GM12875 (cell line): ENCODE data around the gene ALG3.

Experiments used
- H3K4me3 ChIP-seq: one replicate; pipeline ENCODE4 v1.5.1; 2011; ENCODE audit warnings: low read depth, low read length, control low read depth
- TF ChIP-seq, protein P1 (sequence below): IDR thresholded peaks from 2 replicates; pipeline ENCODE4 v1.5.1; 2011; ENCODE audit warnings: low read depth, mild to moderate bottlenecking, control low read depth, inconsistent platforms, low read length, moderate library complexity, borderline replicate concordance; ENCODE audit not compliant: insufficient read depth

ALG3 gene

DNA sequence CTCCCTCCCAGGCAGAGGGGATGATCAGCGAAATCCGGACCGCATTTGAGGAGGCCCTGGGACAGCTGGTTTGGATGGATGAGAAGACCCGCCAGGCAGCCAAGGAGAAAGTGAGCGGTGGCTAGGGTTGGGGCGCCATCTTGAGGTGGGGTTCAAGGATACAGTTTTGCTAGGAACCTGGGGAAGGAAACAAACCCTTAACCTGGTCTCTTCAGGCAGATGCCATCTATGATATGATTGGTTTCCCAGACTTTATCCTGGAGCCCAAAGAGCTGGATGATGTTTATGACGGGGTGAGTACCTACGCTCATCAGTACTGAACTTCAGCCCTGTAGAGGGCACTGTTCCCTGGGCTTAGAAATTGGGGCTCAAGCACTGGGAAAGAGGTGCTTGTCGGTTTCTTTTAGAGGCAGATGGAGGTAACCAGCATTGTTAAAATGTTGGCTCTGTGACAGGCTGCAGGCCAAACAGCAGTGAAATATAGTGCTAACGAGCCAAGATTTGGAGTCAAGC, 40.7 kb upstream of the ALG3 start:
- TF ChIP-seq, protein P1, sequence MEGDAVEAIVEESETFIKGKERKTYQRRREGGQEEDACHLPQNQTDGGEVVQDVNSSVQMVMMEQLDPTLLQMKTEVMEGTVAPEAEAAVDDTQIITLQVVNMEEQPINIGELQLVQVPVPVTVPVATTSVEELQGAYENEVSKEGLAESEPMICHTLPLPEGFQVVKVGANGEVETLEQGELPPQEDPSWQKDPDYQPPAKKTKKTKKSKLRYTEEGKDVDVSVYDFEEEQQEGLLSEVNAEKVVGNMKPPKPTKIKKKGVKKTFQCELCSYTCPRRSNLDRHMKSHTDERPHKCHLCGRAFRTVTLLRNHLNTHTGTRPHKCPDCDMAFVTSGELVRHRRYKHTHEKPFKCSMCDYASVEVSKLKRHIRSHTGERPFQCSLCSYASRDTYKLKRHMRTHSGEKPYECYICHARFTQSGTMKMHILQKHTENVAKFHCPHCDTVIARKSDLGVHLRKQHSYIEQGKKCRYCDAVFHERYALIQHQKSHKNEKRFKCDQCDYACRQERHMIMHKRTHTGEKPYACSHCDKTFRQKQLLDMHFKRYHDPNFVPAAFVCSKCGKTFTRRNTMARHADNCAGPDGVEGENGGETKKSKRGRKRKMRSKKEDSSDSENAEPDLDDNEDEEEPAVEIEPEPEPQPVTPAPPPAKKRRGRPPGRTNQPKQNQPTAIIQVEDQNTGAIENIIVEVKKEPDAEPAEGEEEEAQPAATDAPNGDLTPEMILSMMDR, result peak; percentile 66
- H3K4me3 ChIP-seq, result no peak overlapping the region

DNA sequence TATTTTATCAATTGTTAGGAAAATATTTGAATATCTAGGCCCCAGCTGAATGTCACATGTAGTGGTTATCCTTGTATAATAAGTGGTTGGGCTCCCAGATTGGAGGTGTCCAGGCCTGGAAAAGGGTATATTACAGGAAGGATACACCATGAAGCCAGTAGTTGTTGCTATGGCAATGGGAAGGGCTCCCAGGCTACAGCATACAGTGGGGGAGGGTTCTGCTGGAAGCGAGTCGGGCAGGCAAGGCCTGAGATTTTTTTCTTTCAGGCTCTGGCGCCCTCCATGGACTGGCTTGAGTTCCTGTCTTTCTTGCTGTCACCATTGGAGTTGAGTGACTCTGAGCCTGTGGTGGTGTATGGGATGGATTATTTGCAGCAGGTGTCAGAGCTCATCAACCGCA, 35.9 kb upstream of the ALG3 start:
- TF ChIP-seq, protein P1, result peak; percentile 21; the same call in 1 of the 2 replicates
- no peak overlapping the region for H3K4me3 ChIP-seq

DNA sequence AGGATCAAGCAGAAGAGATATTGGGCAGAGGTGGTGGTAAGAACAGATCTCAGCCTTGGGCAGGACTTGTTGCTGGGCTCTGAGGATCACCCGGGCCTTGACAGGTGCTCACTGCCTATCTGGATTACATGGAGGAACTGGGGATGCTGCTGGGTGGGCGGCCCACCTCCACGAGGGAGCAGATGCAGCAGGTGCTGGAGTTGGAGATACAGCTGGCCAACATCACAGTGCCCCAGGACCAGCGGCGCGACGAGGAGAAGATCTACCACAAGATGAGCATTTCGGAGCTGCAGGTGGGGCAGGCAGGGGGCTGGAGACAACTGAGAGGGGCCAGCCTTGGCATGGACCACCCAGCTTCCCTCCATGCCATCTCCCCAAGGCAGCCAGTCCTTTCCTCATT, 34.9 kb upstream of the ALG3 start:
- TF ChIP-seq, protein P1, result no peak
- no peak overlapping the region for H3K4me3 ChIP-seq

DNA sequence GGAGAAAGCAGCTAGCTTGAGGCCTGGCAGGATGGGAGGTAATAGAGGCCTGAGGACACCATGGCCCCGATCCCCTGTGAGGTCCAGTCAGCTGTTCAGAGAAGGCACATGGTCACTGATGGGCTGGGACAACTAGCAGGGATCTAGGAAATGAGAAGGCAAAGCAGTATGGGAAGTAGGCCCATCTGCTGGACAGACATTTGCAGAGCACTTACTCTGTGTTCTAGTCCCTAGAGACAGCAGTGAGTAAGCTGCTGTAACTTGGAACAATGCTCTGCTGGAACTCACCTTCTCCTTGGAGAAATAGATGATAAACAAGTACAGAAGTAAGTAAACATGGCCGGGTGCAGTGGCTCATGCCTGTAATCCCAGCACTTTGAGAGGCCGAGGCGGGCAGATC, 34.2 kb upstream of the ALG3 start:
- TF ChIP-seq, protein P1, result no peak
- H3K4me3 ChIP-seq, result no peak overlapping the region

DNA sequence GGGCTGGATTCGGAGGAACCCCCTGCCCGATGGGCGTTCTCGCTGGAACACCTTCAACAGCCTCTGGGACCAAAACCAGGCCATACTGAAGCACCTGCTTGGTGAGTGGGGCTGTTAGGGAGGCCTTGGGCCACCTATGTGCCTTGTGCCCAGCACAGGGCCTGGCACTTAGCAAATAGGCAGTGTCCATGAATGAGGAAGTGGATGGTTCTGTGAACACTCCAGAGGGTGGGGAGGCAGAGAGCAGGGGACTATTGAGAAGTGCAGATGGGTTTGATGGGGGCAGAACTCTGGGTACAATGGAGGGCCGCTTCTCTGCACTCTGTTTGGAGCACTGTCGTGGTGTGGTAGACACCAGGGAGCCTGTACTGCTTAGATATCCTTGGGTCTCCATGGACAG, 28.6 kb upstream of the ALG3 start:
- H3K4me3 ChIP-seq, result no peak overlapping the region
- TF ChIP-seq, protein P1, result no peak

DNA sequence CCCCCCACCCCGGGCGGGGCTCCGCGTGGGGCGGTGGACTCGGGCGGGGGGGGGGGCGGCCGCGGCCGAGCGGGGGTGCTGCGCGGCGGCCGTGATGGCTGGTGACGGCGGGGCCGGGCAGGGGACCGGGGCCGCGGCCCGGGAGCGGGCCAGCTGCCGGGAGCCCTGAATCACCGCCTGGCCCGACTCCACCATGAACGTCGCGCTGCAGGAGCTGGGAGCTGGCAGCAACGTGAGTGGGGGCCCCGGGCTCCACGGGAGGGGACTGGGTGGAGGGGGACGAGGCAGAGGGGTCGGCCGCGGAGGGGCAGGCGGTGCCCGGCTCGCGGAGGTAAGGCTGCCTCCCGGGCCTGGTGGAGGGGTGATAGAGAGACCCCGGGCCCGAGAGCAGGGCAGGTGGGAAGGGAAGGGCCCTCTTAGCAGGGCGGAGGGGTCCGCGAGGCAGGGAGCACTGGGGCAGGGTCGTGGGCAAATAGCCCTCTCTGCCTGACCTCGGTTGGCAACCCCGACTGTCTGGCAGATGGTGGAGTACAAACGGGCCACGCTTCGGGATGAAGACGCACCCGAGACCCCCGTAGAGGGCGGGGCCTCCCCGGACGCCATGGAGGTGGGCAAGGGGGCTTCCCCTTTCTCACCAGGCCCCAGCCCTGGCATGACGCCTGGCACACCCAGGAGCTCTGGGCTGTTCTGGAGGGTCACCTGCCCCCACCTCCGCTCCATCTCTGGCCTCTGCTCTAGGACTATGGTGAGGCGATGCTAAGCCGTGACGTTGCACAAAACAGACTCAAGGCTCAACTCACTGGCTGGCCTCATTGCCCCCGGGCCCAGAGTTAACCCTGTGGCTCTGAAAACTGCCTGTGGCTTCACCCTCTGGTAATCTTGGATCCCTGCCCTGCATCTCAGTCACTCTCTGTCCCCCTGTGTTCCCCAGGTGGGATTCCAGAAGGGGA, 27.5 kb upstream of the ALG3 start, which contains the start of gene ECE2:
ECE2 (plus strand) TSS at position 62 of the 950 bp plus-strand sequence; CDS start at position 194, 132 bp downstream.
- TF ChIP-seq, protein P1, result no peak
- H3K4me3 ChIP-seq, result no peak within 1 kb of the TSS

DNA sequence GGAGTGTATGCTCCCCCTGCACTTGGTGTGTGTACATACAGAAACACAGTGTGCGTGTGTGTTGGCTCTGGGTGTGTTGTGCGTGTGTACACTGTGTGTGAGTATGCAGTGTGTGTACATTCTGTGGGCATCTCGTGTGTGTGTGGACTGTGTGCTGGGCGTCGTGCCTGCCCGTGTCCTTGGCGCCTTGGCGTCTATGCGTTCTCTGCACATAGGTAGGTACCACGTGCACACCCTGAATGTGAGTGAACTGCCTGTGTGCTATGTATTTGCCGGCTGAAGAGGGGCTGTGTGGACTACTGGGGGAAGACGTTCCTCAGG, 26.6 kb upstream of the ALG3 start:
- TF ChIP-seq, protein P1, result no peak
- H3K4me3 ChIP-seq, result no peak overlapping the region
